WERI-Rb-1 (cell line): ENCODE data around the gene LGR6.

Source experiments
- DNase-seq: peaks from one replicate; pipeline ENCODE4 v3.0.0-alpha.2; 2020
- H3K27ac ChIP-seq: fragments of 250-450 bp; sonication (Bioruptor Pico); 2 replicates; pipeline ENCODE4 v1.5.1; 2020; ENCODE audit warnings: mild to moderate bottlenecking, moderate library complexity
- H3K27me3 ChIP-seq: fragments of 250-450 bp; sonication (Bioruptor Pico); 2 replicates; pipeline ENCODE4 v1.5.1; 2021; ENCODE audit warnings: mild to moderate bottlenecking, low read depth, moderate library complexity; ENCODE audit not compliant: insufficient read depth, severe bottlenecking
- H3K36me3 ChIP-seq: fragments of 250-450 bp; sonication (Bioruptor Pico); 2 replicates; pipeline ENCODE4 v1.5.1; 2020; ENCODE audit warnings: mild to moderate bottlenecking, moderate library complexity
- H3K4me3 ChIP-seq: 2 replicates; pipeline ENCODE4 v1.5.1; 2011; ENCODE audit warnings: low read depth, mild to moderate bottlenecking, control low read depth, low read length
- H3K9me3 ChIP-seq: fragments of 250-450 bp; sonication (Bioruptor Pico); 2 replicates; pipeline ENCODE4 v1.5.1; 2021; ENCODE audit warnings: mild to moderate bottlenecking, moderate library complexity; ENCODE audit not compliant: severe bottlenecking
- TF ChIP-seq, protein P1 (sequence below): IDR thresholded peaks from 2 replicates; pipeline ENCODE4 v1.5.1; 2011; ENCODE audit warnings: low read depth, mild to moderate bottlenecking, control low read depth, inconsistent platforms, low read length

LGR6 gene

DNA sequence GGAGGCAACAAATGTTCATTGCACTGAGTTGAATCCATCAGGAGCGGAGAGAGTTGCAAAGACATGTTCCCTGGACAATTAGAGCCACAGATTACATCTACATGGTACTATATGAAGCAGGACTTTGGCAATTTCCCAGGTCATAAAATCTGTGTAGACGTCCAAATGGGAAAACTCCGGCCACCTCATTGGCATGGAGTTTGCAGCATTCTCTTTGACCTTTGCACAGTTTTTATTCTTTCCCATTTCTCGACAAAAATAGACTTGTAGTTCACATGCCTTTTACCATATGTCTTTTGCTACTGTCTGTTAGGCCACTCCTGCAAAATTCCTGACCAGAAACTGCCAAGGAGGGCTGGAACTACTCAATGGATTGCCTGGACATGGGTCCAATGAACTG lies 100.0 kb downstream of the LGR6 start:
- H3K27ac ChIP-seq, result no peak overlapping the region
- no peak for DNase-seq
- no peaks in the 10 kb centered on the region for H3K9me3 ChIP-seq
- TF ChIP-seq, protein P1, sequence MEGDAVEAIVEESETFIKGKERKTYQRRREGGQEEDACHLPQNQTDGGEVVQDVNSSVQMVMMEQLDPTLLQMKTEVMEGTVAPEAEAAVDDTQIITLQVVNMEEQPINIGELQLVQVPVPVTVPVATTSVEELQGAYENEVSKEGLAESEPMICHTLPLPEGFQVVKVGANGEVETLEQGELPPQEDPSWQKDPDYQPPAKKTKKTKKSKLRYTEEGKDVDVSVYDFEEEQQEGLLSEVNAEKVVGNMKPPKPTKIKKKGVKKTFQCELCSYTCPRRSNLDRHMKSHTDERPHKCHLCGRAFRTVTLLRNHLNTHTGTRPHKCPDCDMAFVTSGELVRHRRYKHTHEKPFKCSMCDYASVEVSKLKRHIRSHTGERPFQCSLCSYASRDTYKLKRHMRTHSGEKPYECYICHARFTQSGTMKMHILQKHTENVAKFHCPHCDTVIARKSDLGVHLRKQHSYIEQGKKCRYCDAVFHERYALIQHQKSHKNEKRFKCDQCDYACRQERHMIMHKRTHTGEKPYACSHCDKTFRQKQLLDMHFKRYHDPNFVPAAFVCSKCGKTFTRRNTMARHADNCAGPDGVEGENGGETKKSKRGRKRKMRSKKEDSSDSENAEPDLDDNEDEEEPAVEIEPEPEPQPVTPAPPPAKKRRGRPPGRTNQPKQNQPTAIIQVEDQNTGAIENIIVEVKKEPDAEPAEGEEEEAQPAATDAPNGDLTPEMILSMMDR, result no peak
- no peaks in the 10 kb centered on the region for H3K27me3 ChIP-seq
- no peaks in the 10 kb centered on the region for H3K36me3 ChIP-seq
- H3K4me3 ChIP-seq, result no peak overlapping the region

DNA sequence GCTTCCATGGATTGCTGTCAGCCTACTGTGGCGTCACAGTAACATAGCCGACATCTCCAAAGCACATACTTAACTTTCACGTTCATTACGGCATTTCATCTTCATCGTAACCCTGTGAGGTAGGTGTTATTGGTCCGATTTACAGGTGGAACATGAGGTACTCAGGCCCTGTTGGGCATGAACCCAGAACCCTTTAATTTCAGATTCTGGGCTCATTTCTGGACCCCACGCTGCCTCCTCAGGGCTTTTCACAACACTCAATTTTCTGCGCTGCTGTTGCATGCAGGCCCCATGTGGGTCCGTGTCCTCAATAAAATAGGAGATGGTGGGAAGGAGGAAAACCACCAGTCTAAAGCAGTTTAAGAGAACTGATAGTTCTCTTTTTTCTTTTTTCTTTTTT lies 108.6 kb downstream of the LGR6 start:
- H3K9me3 ChIP-seq, result no peaks in the 10 kb centered on the region
- no peaks in the 10 kb centered on the region for H3K27me3 ChIP-seq
- H3K4me3 ChIP-seq, result no peak overlapping the region
- TF ChIP-seq, protein P1, result no peak
- no peaks in the 10 kb centered on the region for H3K36me3 ChIP-seq
- DNase-seq, result no peak
- H3K27ac ChIP-seq, result no peak overlapping the region

DNA sequence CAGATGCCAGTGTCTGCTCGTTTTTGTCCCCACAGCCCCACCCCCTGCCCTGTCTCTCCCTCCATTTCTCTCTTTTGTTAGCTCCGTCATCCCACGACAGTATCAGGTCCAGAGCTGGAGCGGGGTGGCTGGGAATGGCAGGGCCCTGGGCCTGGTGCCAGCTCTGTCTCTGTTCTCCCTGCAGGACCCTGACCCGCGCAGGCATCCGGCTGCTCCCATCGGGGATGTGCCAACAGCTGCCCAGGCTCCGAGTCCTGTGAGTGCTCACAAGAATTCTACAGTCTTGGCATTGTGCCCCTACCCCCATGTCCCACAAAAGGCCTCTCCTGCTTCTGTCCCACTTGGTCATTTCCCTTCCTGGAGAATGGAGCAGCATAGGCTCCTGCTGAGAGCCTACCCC lies 110.8 kb downstream of the LGR6 start:
- Histone ChIP-seq H3K27ac (no peak overlapping the region), H3K9me3 (no peaks in the 10 kb centered on the region), H3K36me3 (no peaks in the 10 kb centered on the region), H3K27me3 (no peaks in the 10 kb centered on the region), H3K4me3 (no peak overlapping the region)
- TF ChIP-seq, protein P1, result no peak
- no peak for DNase-seq

DNA sequence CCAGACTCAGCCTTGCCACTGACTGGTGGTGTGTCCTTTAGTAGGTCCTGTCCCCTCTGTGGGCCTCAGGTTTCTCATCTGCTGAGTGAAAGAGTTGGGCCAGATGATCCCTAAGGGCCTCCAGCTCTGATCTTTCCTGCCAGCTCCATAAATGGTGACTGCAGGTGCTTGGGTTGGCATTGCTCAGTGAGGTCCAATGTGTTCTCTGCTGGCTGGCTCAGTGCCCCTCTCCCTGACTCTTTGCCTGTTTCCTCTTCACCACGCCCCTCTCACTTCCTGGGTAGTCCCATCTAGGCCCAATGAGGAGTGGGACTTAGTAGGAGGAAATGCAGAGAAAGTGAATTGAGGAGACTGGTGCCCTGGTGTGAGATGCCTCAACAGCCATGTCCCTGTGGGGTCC lies 111.6 kb downstream of the LGR6 start:
- no peak for DNase-seq
- H3K36me3 ChIP-seq, result no peaks in the 10 kb centered on the region
- H3K4me3 ChIP-seq, result no peak overlapping the region
- H3K9me3 ChIP-seq, result no peaks in the 10 kb centered on the region
- no peak overlapping the region for H3K27ac ChIP-seq
- TF ChIP-seq, protein P1, result no peak
- no peaks in the 10 kb centered on the region for H3K27me3 ChIP-seq

DNA sequence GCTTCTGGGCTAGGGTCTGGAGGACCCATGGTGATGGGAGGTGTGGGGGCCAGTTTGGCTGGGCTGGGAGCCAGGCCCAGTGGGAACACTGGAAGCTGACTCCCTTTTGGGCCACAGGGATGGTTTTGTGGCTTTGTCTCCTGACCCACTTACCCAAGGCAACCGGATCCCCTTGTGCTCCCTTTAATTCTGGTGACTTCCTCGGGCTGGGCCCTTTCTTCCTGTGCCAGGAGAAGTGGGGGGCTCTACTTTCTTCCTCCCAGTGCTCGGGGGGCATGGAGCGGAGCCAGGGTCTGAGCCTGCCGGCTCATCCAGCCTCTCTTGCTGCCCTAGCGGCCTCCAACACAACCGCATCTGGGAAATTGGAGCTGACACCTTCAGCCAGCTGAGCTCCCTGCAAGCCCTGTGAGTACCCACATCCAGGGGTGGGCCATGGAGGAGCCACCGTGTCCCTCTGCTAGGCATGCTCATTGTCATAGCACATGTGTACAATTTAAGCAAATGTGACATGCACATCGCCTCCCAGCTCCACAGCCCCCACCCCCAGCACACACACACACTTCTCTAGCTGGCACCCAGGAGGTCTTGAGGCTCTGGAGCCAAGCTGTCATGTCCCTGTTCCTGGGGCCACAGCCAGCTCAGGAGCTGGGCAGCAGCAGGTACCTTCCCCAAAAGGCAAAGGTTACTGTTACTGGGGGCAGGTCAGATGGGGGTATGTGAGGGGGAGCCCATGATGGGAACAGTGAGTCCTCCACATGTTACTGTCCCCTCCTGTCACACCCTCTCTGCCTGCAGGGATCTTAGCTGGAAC lies 113.1 kb downstream of the LGR6 start:
- H3K27ac ChIP-seq, result no peak overlapping the region
- H3K27me3 ChIP-seq, result no peaks in the 10 kb centered on the region
- TF ChIP-seq, protein P1, result no peak
- no peaks in the 10 kb centered on the region for H3K36me3 ChIP-seq
- DNase-seq, result no peak
- no peak overlapping the region for H3K4me3 ChIP-seq
- H3K9me3 ChIP-seq, result no peaks in the 10 kb centered on the region
